Memory B cell (primary cell): ENCODE measurements around the gene SNAPC4.

Experiments
- ATAC-seq: fragments of 150-1000 bp; cut with Tn5 transposase; 2 replicates; pipeline ENCODE4 v1.10.0; 2021; ENCODE audit warnings: low read depth, mild to moderate bottlenecking, moderate library complexity
- DNase-seq, 2 donors: peaks; one replicate each; pipeline ENCODE4 v3.0.0; 2022; ENCODE audit warnings: low spot score in 2 of 2
- H3K27ac Mint-ChIP-seq: one replicate; pipeline ENCODE4 v1.8.0; 2022; ENCODE audit warnings: mild to moderate bottlenecking, moderate library complexity, mixed read lengths
- H3K27me3 Mint-ChIP-seq: one replicate; pipeline ENCODE4 v1.8.0; 2022; ENCODE audit warnings: mixed read lengths
- H3K36me3 Mint-ChIP-seq: one replicate; pipeline ENCODE4 v1.8.0; 2022; ENCODE audit warnings: mild to moderate bottlenecking, mixed read lengths
- H3K4me1 Mint-ChIP-seq: one replicate; pipeline ENCODE4 v1.8.0; 2022; ENCODE audit warnings: mixed read lengths
- H3K4me3 Mint-ChIP-seq: one replicate; pipeline ENCODE4 v1.8.0; 2022; ENCODE audit warnings: mild to moderate bottlenecking, moderate library complexity, mixed read lengths
- H3K9me3 Mint-ChIP-seq: one replicate; pipeline ENCODE4 v1.8.0; 2022; ENCODE audit warnings: mixed read lengths

SNAPC4 gene

DNA sequence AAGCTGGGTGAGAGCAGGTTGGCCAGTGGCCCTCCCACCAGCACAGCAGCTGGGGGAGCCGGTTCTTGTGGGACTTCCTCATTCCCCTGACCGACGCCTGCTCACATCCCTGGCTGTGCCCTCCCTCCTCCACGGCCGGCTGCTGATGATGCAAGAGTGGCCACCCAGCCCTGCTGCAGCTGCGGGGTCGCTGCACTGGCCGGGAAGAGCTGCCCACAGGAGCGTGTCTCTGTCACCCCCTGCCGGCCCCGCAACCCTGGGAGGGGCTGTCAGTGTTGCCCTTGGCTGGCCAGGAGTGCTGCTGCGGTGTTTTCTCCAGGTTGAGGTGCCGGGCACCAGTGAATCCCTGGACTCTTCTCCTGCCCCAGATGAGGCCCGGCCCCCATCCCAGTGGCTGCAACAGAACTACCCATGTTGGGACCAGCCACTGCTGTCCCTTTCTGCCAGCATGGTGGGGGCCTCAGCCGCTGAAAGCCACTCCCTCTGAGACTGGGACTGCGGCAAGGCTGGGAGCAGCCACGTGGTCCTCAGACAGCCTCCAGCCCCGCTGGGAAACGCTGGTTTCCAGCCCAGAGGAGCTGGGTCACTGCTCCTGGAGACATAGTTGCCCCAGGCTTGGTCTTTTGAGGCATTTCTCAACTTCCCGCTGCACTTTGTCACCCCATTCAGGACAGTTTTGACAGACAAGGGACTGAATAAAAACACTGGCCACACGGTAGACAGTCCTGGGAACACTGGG lies 27.2 kb downstream of the SNAPC4 start:
- H3K27me3 Mint-ChIP-seq, result peaks cover 1% of the 10 kb centered on the region
- DNase-seq (no peak), ATAC-seq (peak; percentile 73)
- H3K4me3 Mint-ChIP-seq, result peak overlapping the region; percentile 17
- H3K4me1 Mint-ChIP-seq, result peaks cover 3% of the 10 kb centered on the region
- H3K9me3 Mint-ChIP-seq, result no peaks in the 10 kb centered on the region
- H3K27ac Mint-ChIP-seq, result no peak overlapping the region
- H3K36me3 Mint-ChIP-seq, result peaks cover 2% of the 10 kb centered on the region

DNA sequence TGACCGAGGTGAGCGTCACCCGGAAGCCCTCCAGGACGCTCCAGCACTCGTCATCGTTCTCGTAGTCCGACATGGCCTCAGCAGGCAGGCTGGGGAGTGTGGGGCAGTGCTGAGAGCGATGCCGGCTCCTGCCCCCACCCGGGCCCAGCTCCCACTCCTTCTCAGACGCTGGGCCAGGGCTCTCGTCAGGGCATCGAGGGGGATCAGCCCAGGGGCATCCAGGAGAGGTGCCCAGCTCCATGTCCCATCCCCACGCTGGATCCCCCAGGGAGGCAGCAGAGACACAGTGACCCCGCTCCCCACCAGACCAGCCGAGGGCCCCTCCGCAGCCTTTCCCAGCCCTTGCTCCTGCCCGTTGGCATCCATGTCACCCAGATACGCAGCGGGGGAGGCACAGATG lies 28.0 kb downstream of the SNAPC4 start:
- no peak overlapping the region for H3K4me3 Mint-ChIP-seq
- H3K27ac Mint-ChIP-seq, result no peak overlapping the region
- no peak for DNase-seq
- peaks cover 1% of the 10 kb centered on the region for H3K27me3 Mint-ChIP-seq
- H3K4me1 Mint-ChIP-seq, result peaks cover 3% of the 10 kb centered on the region
- peaks cover 2% of the 10 kb centered on the region for H3K36me3 Mint-ChIP-seq
- H3K9me3 Mint-ChIP-seq, result no peaks in the 10 kb centered on the region
- no peak for ATAC-seq

- no peak overlapping the region for H3K27ac Mint-ChIP-seq
- H3K9me3 Mint-ChIP-seq, result no peaks in the 10 kb centered on the region
- H3K4me1 Mint-ChIP-seq, result peaks cover 3% of the 10 kb centered on the region
- H3K36me3 Mint-ChIP-seq, result peaks cover 2% of the 10 kb centered on the region
- peaks cover 1% of the 10 kb centered on the region for H3K27me3 Mint-ChIP-seq
- DNase-seq (no peak), ATAC-seq (no peak)
- H3K4me3 Mint-ChIP-seq, result no peak overlapping the region
These were observed 28.5 kb downstream of the SNAPC4 start for GRCh38 chr9:136371533-136371880.

- no peak overlapping the region for H3K27ac Mint-ChIP-seq
- no peak overlapping the region for H3K4me3 Mint-ChIP-seq
- DNase-seq (no peak), ATAC-seq (no peak)
- H3K36me3 Mint-ChIP-seq, result peaks cover 2% of the 10 kb centered on the region
- peaks cover 1% of the 10 kb centered on the region for H3K27me3 Mint-ChIP-seq
- H3K9me3 Mint-ChIP-seq, result no peaks in the 10 kb centered on the region
- H3K4me1 Mint-ChIP-seq, result peaks cover 7% of the 10 kb centered on the region
These were observed 29.1 kb downstream of the SNAPC4 start for GRCh38 chr9:136370687-136371532.

DNA sequence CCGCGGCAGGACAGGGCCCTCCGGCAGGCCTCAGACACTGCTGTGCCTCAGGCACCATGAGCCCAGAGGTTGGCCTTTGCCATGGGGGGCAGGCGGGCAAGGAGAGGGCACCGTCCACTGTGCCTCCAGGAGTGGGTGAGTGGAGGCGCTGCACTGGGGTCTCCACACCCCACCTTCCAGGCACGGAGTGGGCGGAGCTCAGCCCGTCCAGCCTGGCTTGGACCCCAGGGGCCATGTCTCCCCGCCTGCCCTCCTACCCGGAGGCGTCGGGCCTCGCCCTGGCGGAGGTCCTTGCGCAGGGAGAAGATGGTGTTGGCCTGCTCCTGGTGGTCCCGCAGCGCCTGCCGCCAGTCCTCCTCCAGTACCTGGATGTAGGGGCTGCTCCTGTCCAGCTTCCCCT lies 29.9 kb downstream of the SNAPC4 start:
- Mint-ChIP-seq H3K36me3 (peaks cover 2% of the 10 kb centered on the region), H3K27ac (no peak overlapping the region), H3K4me1 (peaks cover 10% of the 10 kb centered on the region), H3K9me3 (no peaks in the 10 kb centered on the region), H3K27me3 (peaks cover 1% of the 10 kb centered on the region), H3K4me3 (no peak overlapping the region)
- ATAC-seq (no peak), DNase-seq (no peak)

DNA sequence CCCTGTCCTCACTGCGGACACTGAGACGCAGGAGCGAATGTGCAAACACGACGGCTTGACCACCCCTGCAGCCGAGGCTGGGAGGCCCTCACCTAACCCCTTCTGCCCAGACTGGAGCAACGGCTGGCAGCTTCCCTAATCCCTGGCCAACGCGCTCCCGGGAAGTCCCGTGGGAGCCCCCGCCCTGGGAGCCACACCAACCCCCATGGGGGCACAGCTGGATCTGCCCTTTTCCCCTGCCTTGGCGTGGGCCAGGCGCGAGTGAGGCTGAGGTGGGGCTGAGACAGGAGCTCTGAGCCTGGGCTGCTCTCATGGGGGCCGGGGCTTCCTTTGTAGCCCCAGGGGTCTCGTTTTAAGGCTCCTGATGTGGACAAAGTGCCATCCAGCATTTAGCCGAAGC lies 31.8 kb downstream of the SNAPC4 start:
- H3K9me3 Mint-ChIP-seq, result no peaks in the 10 kb centered on the region
- peaks cover 10% of the 10 kb centered on the region for H3K4me1 Mint-ChIP-seq
- no peak overlapping the region for H3K27ac Mint-ChIP-seq
- no peak for DNase-seq
- H3K27me3 Mint-ChIP-seq, result peaks cover 1% of the 10 kb centered on the region
- no peak for ATAC-seq
- H3K4me3 Mint-ChIP-seq, result no peak overlapping the region
- no peaks in the 10 kb centered on the region for H3K36me3 Mint-ChIP-seq

- no peak for ATAC-seq
- Mint-ChIP-seq H3K27ac (no peak overlapping the region), H3K36me3 (no peaks in the 10 kb centered on the region), H3K4me3 (no peak overlapping the region), H3K9me3 (no peaks in the 10 kb centered on the region), H3K4me1 (peaks cover 6% of the 10 kb centered on the region), H3K27me3 (peaks cover 1% of the 10 kb centered on the region)
- DNase-seq, result no peak
These were observed 32.4 kb downstream of the SNAPC4 start for GRCh38 chr9:136367296-136368145.

GRCh38 chr9:136366826-136367225 lies 33.1 kb downstream of the SNAPC4 start:
- Mint-ChIP-seq H3K27me3 (peaks cover 1% of the 10 kb centered on the region), H3K27ac (no peak overlapping the region), H3K4me3 (no peak overlapping the region), H3K4me1 (peaks cover 6% of the 10 kb centered on the region), H3K9me3 (no peaks in the 10 kb centered on the region), H3K36me3 (peaks cover 1% of the 10 kb centered on the region)
- DNase-seq (no peak), ATAC-seq (no peak)

DNA sequence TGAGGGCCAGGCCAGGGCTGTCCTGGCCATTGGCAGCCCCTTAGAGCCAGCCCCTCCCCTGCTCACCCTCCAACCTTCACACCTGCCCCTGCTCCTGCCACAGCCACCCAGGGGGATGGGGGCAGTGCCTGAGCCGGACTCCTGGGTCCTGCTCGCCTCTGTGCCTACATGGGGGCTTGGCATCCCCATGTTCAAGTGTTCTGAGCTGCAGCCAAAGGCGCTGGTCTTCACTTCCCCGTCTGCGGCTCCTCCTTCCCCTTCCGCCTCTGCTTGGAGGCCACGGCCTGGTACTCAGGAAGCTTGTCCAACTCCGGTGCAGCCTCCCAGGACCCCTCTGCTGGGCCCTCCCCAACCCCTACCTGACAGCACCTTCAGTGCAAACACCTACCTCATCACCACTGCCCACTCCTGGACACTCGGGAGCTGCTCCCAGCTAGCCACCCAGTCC lies 34.2 kb downstream of the SNAPC4 start:
- ATAC-seq, result no peak
- DNase-seq, result no peak
- peaks cover 1% of the 10 kb centered on the region for H3K36me3 Mint-ChIP-seq
- peaks cover 1% of the 10 kb centered on the region for H3K27me3 Mint-ChIP-seq
- H3K27ac Mint-ChIP-seq, result no peak overlapping the region
- H3K4me3 Mint-ChIP-seq, result peak overlapping the region; percentile 21
- peaks cover 6% of the 10 kb centered on the region for H3K4me1 Mint-ChIP-seq
- no peaks in the 10 kb centered on the region for H3K9me3 Mint-ChIP-seq

DNA sequence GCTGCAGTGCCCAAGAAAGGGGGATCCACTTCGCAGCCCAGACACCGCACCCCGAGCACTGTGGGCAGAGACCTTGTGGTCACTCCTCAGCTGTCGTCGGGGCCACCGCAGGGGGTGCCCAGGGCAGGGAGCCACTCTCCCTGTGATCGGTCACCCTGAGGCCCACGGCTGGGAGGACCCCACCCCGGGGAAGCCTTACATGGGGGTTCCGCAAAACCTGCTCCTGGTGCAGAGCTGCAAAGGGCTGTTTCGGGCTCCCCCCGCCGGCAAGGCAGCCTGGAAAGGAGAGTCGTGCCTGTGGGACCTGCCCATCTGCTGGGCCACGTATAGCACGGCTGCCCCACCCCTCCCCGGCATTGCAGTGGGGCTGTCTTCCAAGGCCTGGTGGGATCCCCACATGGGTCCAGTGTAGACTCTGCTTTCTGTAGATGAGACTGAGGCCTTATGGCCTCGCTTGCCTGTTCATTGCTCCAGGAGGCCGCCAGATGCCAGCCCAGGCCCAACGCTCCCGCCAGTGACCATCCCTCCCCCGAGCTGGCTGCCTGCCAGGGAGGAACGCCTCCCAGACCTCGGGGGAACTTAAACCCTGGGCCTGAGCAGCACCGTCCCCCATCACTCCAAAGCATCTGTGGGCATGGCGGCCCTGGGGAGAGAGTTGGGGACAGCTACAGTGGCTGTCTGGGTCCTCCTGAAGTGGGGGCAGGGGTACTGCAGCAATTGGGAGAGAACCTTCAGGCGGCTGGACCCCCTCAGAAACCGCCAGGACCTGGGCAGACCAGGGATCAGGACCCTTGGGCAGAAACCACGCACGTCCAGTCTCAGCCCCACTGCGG lies 34.8 kb downstream of the SNAPC4 start:
- Mint-ChIP-seq H3K27me3 (peaks cover 1% of the 10 kb centered on the region), H3K4me3 (no peak overlapping the region)
- ATAC-seq, result no peak

DNA sequence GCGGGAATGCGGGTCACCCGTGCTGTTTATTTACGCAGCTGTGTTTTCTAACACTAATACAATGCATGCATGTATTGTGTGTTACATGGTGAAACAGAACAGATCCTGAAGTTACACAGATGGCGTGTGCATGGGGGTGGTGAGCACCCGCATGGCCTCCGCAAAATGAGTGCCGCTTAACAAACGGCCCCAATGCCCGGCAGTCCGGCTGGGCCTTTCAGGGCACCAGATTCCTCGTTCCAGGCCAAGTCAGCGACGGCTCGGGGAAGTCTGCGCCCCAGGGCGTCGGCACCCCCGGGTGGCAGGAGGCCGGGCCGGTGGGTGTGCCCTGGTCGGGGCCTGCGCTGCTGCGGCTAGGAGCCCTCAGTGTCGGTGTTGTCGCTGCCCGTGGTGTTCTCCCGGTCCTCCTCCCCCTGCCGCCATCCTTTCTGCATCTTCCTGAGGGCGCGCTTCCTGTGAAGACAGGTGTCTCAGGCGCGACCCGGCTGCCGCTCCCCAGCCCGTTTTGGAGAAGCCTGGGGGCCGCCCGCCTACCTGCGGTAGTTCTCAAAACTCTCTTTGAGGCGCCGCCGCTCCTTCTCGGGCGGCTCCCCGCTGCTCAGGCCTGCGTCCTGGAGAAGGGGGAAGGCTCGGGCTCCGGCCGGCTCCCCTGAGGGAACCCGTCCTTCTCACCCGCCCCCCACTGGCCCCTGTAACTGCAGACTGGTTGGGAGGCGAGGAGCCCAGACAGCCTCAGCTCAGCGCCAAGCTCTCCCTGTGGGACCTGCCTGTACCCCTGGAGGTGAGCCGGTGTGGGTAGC lies 35.8 kb downstream of the SNAPC4 start:
- no peak for ATAC-seq
- H3K4me1 Mint-ChIP-seq, result peaks cover 6% of the 10 kb centered on the region
- no peaks in the 10 kb centered on the region for H3K9me3 Mint-ChIP-seq
- H3K36me3 Mint-ChIP-seq, result peaks cover 1% of the 10 kb centered on the region
- H3K4me3 Mint-ChIP-seq, result peak overlapping the region; percentile 64
- H3K27ac Mint-ChIP-seq, result no peak overlapping the region
- H3K27me3 Mint-ChIP-seq, result peaks cover 1% of the 10 kb centered on the region
- DNase-seq, result no peak

More for the DNA sequence above, 34.8 kb downstream of the SNAPC4 start:
- H3K27ac Mint-ChIP-seq, result no peak overlapping the region
- peaks cover 1% of the 10 kb centered on the region for H3K36me3 Mint-ChIP-seq
- peaks cover 6% of the 10 kb centered on the region for H3K4me1 Mint-ChIP-seq
- no peak for DNase-seq
- no peaks in the 10 kb centered on the region for H3K9me3 Mint-ChIP-seq

GRCh38 chr9:136363106-136363948 lies 36.6 kb downstream of the SNAPC4 start, which contains the start of gene DNLZ:
Gene DNLZ, minus strand, starts transcription at chr9:136363744. Its CDS starts 30 bp downstream, at chr9:136363714.
- Mint-ChIP-seq H3K27ac (peak within 1 kb of the TSS; percentile 35), H3K27me3 (peaks cover 1% of the 10 kb centered on the region), H3K9me3 (no peaks in the 10 kb centered on the region), H3K36me3 (peaks cover 1% of the 10 kb centered on the region), H3K4me3 (peak within 1 kb of the TSS; percentile 89), H3K4me1 (peaks cover 6% of the 10 kb centered on the region)
- ATAC-seq, result peak; percentile 80
- peak; percentile 89 to 94 for DNase-seq
